ENCODE results near the gene NFIL3. TPM values are rescaled to one million over a fixed set of nuclear protein-coding genes. Genes with fewer than 3 reads are reported as not detected.

NFIL3 gene
- total RNA-seq, 1 experiment from 2014 or later = 9.3 TPM

- DNase-seq = peak; percentile 60 to 92
- Histone ChIP-seq H3K36me3 (ENCODE audit: low read depth) (peaks cover 13% of the 10 kb centered on the region; the same call in 1 of the 2 replicates), H3K9me3 (ENCODE audit: insufficient read depth, low read depth) (no peaks in the 10 kb centered on the region; the same call in 1 of the 2 replicates), H3K27ac (peak within 1 kb of the TSS; percentile 56), H3K4me2 (peak within 1 kb of the TSS; percentile 90), H3F3A (ENCODE audit: insufficient read depth, low read depth) (peaks cover 4% of the 10 kb centered on the region; the same call in 1 of the 2 replicates), H3K79me2 (ENCODE audit: low read depth) (peaks cover 51% of the 10 kb centered on the region), H3K4me1 (replicated peaks; ENCODE audit: insufficient read depth) (peaks cover 23% of the 10 kb centered on the region), H3K4me3 (peak within 1 kb of the TSS; percentile 95), H2AFZ (peak within 1 kb of the TSS; percentile 95), H4K20me1 (ENCODE audit: insufficient read depth) (0 out of 2 replicates have a peak, but pooled peaks cover 6% of the 10 kb centered on the region), H3K27me3 (ENCODE audit: insufficient read depth, low read depth) (no peaks in the 10 kb centered on the region), H3K9me2 (ENCODE audit: insufficient read depth) (no peaks in the 10 kb centered on the region)
- intact Hi-C loops (cut with micrococcal nuclease; ENCODE audit: unreplicated experiment) = loop anchor here (2.0 kb wide), 2 partner anchors 61 to 169 kb away; partner anchors contain the start of gene NFIL3
- no peak for TF ChIP-seq EZH2 (IDR thresholded peaks at IDR 0.05; ENCODE audit: low read depth)
- no peak for TF ChIP-seq CTCF (conservative IDR thresholded peaks at IDR 0.05)
- ChIA-PET POLR2A (ENCODE audit: unreplicated experiment) (interaction anchor here (0.5 kb wide), 1 partner anchor 9 kb away, joined by 12 read pairs; no protein-coding TSS in a partner anchor), CTCF (interaction anchor here (0.7 to 0.8 kb wide), 2 partner anchors 63 to 366 kb away, joined by 3 read pairs; no protein-coding TSS in a partner anchor)
- no TSS peak for BruUV-seq (replicated peaks)
Observed at GRCh38 chr9:91361291-91362050, 62.2 kb downstream of the NFIL3 start, which contains the start of gene AUH. Gene AUH (minus strand): TSS chr9:91361918. CDS start chr9:91361889, 29 bp downstream.

- Histone ChIP-seq H3K4me2 (peak overlapping the region; percentile 90), H4K20me1 (ENCODE audit: insufficient read depth) (0 out of 2 replicates have a peak, but pooled peaks cover 6% of the 10 kb centered on the region), H3K36me3 (ENCODE audit: low read depth) (peaks cover 13% of the 10 kb centered on the region; the same call in 1 of the 2 replicates), H3K9me2 (ENCODE audit: insufficient read depth) (no peaks in the 10 kb centered on the region), H3K27me3 (ENCODE audit: insufficient read depth, low read depth) (no peaks in the 10 kb centered on the region), H3K9me3 (ENCODE audit: insufficient read depth, low read depth) (no peaks in the 10 kb centered on the region; the same call in 1 of the 2 replicates), H3K27ac (peak overlapping the region; percentile 56), H2AFZ (peak overlapping the region; percentile 95), H3K4me1 (replicated peaks; ENCODE audit: insufficient read depth) (peaks cover 23% of the 10 kb centered on the region), H3K4me3 (peak overlapping the region; percentile 95), H3F3A (ENCODE audit: insufficient read depth, low read depth) (peaks cover 4% of the 10 kb centered on the region; the same call in 1 of the 2 replicates), H3K79me2 (ENCODE audit: low read depth) (peaks cover 53% of the 10 kb centered on the region)
- DNase-seq = no peak
- BruUV-seq (replicated peaks) = TSS peak; percentile 33
- intact Hi-C loops (cut with micrococcal nuclease; ENCODE audit: unreplicated experiment) = loop anchor here (2.0 kb wide), 2 partner anchors 62 to 168 kb away; partner anchors contain the start of gene NFIL3
- TF ChIP-seq EZH2 (IDR thresholded peaks at IDR 0.05; ENCODE audit: low read depth) = no peak
- no peak for TF ChIP-seq CTCF (conservative IDR thresholded peaks at IDR 0.05)
- POLR2A ChIA-PET (ENCODE audit: unreplicated experiment) = no interaction called here
- CTCF ChIA-PET = interaction anchor here (0.8 kb wide), 1 partner anchor 64 kb away, joined by 3 read pairs; no protein-coding TSS in a partner anchor
Observed at GRCh38 chr9:91360551-91361290, 62.9 kb downstream of the NFIL3 start.

Measured in PC-9 (cell line).